HL-60 (cell line): ENCODE data around the gene OVCA2.

Source experiments
- DNase-seq, 2 experiments: peaks; one replicate each; pipeline ENCODE4 v3.0.0-alpha.2; 2010 to 2020; ENCODE audit warnings: low read depth in 1 of 2, low spot score in 1 of 2
- H3K27ac ChIP-seq: fragments of 250-450 bp; sonication (Bioruptor Pico); replicated peaks from 2 replicates; pipeline ENCODE4 v1.5.1; 2020; ENCODE audit warnings: mild to moderate bottlenecking, moderate library complexity
- H3K27me3 ChIP-seq: fragments of 250-450 bp; sonication (Bioruptor Pico); 2 replicates; pipeline ENCODE4 v1.5.1; 2021; ENCODE audit warnings: mild to moderate bottlenecking, moderate library complexity; ENCODE audit not compliant: insufficient read depth, poor library complexity, severe bottlenecking
- H3K4me3 ChIP-seq: replicated peaks from 2 replicates; pipeline ENCODE4 v1.5.1; 2011; ENCODE audit warnings: mild to moderate bottlenecking, control low read depth, low read length; ENCODE audit not compliant: insufficient read depth
- GABPA ChIP-seq: IDR thresholded peaks from 2 replicates; pipeline ENCODE4 v1.6.1; 2012; ENCODE audit warnings: low read depth
- POLR2AphosphoS5 ChIP-seq: IDR thresholded peaks from 2 replicates; pipeline ENCODE4 v1.6.1; 2012; ENCODE audit warnings: low read depth
- SPI1 ChIP-seq: IDR thresholded peaks from 2 replicates; pipeline ENCODE4 v1.6.1; 2012; ENCODE audit warnings: low read depth, mild to moderate bottlenecking, borderline replicate concordance
- TF ChIP-seq, protein P1 (sequence below): IDR thresholded peaks from one replicate; pipeline ENCODE4 v1.5.1; 2011; ENCODE audit warnings: low read length, control low read depth, inconsistent platforms; ENCODE audit not compliant: insufficient read depth
- TF ChIP-seq, protein P2 (sequence below): IDR thresholded peaks from 2 replicates; pipeline ENCODE4 v1.6.1; 2012; ENCODE audit warnings: low read depth; ENCODE audit not compliant: insufficient replicate concordance

OVCA2 gene

DNA sequence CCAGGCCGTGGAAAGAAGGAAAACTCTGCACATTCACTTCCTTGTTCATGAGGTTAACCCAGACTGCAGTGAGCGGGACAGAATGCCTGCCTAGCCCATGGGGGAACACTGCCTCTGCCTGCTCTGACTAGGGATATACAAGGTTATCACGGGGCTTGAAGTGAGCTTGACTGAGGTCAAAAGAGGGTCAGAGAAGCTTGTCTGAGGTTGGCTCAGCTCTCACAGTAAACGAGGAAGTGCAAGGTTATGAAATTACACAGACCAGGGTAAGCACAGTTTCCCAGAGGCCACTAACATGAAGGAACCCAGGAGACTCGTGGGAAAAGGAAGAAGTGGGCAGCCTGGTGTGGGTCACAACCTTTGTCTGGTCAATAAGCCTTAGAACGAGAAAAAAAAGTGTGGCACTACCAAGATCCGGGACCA lies 41.8 kb downstream of the OVCA2 start:
- Histone ChIP-seq H3K27ac (no peak overlapping the region), H3K27me3 (no peaks in the 10 kb centered on the region), H3K4me3 (no peak overlapping the region)
- DNase-seq = peak; percentile 81 to 86
- TF ChIP-seq GABPA (no peak), POLR2AphosphoS5 (peak; percentile 61), SPI1 (peak; percentile 92)
- TF ChIP-seq, protein P1, sequence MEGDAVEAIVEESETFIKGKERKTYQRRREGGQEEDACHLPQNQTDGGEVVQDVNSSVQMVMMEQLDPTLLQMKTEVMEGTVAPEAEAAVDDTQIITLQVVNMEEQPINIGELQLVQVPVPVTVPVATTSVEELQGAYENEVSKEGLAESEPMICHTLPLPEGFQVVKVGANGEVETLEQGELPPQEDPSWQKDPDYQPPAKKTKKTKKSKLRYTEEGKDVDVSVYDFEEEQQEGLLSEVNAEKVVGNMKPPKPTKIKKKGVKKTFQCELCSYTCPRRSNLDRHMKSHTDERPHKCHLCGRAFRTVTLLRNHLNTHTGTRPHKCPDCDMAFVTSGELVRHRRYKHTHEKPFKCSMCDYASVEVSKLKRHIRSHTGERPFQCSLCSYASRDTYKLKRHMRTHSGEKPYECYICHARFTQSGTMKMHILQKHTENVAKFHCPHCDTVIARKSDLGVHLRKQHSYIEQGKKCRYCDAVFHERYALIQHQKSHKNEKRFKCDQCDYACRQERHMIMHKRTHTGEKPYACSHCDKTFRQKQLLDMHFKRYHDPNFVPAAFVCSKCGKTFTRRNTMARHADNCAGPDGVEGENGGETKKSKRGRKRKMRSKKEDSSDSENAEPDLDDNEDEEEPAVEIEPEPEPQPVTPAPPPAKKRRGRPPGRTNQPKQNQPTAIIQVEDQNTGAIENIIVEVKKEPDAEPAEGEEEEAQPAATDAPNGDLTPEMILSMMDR = no peak
- TF ChIP-seq, protein P2, sequence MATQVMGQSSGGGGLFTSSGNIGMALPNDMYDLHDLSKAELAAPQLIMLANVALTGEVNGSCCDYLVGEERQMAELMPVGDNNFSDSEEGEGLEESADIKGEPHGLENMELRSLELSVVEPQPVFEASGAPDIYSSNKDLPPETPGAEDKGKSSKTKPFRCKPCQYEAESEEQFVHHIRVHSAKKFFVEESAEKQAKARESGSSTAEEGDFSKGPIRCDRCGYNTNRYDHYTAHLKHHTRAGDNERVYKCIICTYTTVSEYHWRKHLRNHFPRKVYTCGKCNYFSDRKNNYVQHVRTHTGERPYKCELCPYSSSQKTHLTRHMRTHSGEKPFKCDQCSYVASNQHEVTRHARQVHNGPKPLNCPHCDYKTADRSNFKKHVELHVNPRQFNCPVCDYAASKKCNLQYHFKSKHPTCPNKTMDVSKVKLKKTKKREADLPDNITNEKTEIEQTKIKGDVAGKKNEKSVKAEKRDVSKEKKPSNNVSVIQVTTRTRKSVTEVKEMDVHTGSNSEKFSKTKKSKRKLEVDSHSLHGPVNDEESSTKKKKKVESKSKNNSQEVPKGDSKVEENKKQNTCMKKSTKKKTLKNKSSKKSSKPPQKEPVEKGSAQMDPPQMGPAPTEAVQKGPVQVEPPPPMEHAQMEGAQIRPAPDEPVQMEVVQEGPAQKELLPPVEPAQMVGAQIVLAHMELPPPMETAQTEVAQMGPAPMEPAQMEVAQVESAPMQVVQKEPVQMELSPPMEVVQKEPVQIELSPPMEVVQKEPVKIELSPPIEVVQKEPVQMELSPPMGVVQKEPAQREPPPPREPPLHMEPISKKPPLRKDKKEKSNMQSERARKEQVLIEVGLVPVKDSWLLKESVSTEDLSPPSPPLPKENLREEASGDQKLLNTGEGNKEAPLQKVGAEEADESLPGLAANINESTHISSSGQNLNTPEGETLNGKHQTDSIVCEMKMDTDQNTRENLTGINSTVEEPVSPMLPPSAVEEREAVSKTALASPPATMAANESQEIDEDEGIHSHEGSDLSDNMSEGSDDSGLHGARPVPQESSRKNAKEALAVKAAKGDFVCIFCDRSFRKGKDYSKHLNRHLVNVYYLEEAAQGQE = no peak

DNA sequence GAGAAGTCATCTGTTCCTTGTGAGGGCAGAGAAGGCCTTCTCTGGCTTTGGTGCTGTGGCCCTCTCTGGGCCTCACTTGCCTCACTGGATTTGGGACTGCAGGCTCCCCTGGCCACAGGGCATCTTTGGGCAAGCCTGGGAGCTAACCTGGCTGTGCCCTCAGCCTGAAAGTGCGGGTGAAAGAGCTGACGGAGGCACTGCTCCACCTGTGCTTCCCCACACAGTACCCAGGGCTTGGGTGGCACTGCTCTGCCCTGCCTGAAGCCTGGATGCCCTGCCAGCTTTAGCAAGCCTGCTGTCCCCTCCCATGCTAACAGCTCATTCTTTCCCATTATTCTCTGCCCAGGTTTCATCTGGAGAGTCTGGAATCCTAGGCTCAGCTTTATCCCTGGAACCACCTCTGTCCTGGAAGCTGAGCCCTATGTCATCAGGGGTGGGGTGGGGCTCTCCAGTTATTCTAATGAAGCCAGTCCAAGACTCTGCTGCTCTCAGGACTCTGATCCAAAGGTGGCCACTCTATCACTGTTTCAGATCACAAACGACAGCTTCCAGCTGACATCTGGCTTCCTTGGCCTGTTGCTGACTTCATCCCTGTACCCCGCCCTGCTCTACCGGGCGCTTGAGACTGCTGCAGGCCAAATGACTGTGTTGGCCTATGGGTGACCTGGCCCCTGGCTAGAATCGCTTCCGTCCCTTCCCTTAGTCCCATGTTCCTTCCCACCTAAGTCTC lies 42.4 kb downstream of the OVCA2 start:
- no peak for TF ChIP-seq GABPA
- no peak for TF ChIP-seq POLR2AphosphoS5
- TF ChIP-seq, protein P1 = no peak
- no peak for TF ChIP-seq SPI1
- TF ChIP-seq, protein P2 = no peak
- Histone ChIP-seq H3K27ac (no peak overlapping the region), H3K27me3 (no peaks in the 10 kb centered on the region), H3K4me3 (no peak overlapping the region)
- no peak for DNase-seq

DNA sequence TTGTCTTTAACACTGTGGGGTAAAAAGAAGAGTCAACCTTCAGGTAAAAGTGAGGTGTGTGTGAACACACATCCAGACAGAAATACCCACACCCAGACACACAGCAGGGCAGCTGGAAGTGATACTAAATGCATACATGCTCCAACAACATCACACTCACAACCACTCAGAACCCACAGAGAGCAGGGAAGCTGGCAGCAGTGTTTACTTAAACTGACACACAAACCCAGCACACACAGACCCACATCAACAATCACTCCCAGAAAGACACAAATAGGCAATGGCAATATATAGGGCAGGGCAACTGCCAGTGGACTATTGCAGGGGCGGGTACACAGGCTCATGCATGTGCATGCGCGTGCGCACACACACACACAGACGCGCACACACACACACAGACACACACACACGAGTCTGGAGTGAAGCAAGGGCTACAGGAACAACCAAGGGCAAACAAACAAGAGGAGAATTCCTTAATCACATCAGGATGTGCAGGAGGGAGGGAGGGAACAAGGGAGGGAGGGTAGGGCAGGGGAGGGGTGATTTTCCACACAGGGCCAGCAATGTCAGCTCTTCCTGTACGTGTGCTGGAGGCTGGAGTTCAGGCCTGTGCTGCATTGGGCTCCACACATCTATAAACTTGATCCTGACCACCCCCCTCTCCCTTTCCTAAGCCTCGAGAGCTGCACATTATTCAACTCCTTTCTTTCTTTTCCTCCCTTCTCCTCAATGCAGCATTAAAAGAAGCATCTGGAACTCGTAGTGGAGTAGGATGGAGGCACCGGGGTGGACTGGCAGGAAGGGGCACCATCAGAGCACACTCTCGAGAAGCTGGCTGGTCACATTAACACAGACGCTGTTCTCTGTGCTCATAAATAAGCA lies 43.2 kb downstream of the OVCA2 start:
- H3K4me3 ChIP-seq = no peak overlapping the region

More for the DNA sequence above, 43.2 kb downstream of the OVCA2 start:
- Histone ChIP-seq H3K27ac (no peak overlapping the region), H3K27me3 (no peaks in the 10 kb centered on the region)
- no peak for TF ChIP-seq GABPA
- TF ChIP-seq, protein P2 = no peak
- TF ChIP-seq POLR2AphosphoS5 = no peak
- TF ChIP-seq SPI1 = no peak
- TF ChIP-seq, protein P1 = no peak
- DNase-seq = no peak
